Endothelial cell of umbilical vein (primary cell): Measurements from ENCODE around the gene NID2. TPM values are rescaled to one million over a fixed set of nuclear protein-coding genes. Genes with fewer than 3 reads are reported as not detected.

Experiments used
- BruUV-seq: library from RNA; stranded (reverse); fragments of 400-500 nt; replicated peaks from 2 replicates; lab custom pipeline; 2021; lab: Mats Ljungman, UMichigan
- CTCF ChIA-PET: fragments of 300-600, 350-600 bp; sonication (Branson Sonifier 250); formaldehyde crosslinking; loops from one replicate; lab custom pipeline; 2021; ENCODE audit warnings: antibody characterized with exemption, inconsistent platforms; lab: Charles Lee
- POLR2A ChIA-PET: fragments of 300-600, 350-600 bp; sonication (Branson Sonifier 250); formaldehyde crosslinking; loops from one replicate; lab custom pipeline; 2021; ENCODE audit warnings: antibody characterized with exemption, inconsistent platforms; lab: Charles Lee
- DNase-seq: peaks from one replicate; pipeline ENCODE4 v3.0.0-alpha.2; 2011; ENCODE audit warnings: low read depth, low spot score
- FAIRE-seq: peaks from 2 replicates; lab custom pipeline; 2011; peaks lifted over from hg19 to GRCh38; lab: Jason Lieb, UNC
- H2AFZ ChIP-seq: 2 replicates; pipeline ENCODE4 v1.6.0; 2012; ENCODE audit warnings: low read depth, low read length, control low read depth, inconsistent platforms
- H3K27ac ChIP-seq: 2 replicates; pipeline ENCODE4 v1.5.1; 2011; ENCODE audit warnings: low read depth, mild to moderate bottlenecking, control low read depth, low read length, moderate library complexity; ENCODE audit not compliant: insufficient read depth
- H3K27me3 ChIP-seq, 2 experiments: 2 replicates each; pipeline versions ENCODE4 v1.6.0 to v1.6.1; 2011; ENCODE audit warnings: low read length in 2 of 2, mixed read lengths in 1 of 2; ENCODE audit not compliant: control insufficient read depth in 2 of 2, insufficient read depth in 2 of 2
- H3K36me3 ChIP-seq, 2 experiments: 2 replicates in 1 of 2; 3 replicates in 1 of 2; pipeline ENCODE4 v1.5.1; 2011; ENCODE audit warnings: low read length in 2 of 2, mild to moderate bottlenecking in 1 of 2, moderate library complexity in 1 of 2; ENCODE audit not compliant: control insufficient read depth in 2 of 2, insufficient read depth in 2 of 2; ENCODE audit errors: extremely low read depth in 1 of 2
- H3K4me1 ChIP-seq: 3 replicates; pipeline ENCODE4 v1.5.1; 2011; ENCODE audit warnings: mild to moderate bottlenecking, low read length; ENCODE audit not compliant: control insufficient read depth, insufficient read depth; ENCODE audit errors: extremely low read depth
- H3K4me2 ChIP-seq: 2 replicates; pipeline ENCODE4 v1.6.1; 2011; ENCODE audit warnings: low read length, control low read depth, mixed read lengths; ENCODE audit not compliant: insufficient read depth
- H3K4me3 ChIP-seq, 3 experiments: fragments of 200-600 bp in 1 of 3; sonication (generic), shearing (Covaris generic) in 1 of 3; replicated peaks in 1 of 3; 2 replicates each; pipeline ENCODE4 v1.5.1; 2011 to 2016; ENCODE audit warnings: control low read depth in 3 of 3, low read length in 3 of 3, mild to moderate bottlenecking in 2 of 3, inconsistent platforms in 1 of 3, low read depth in 1 of 3, moderate library complexity in 1 of 3; ENCODE audit not compliant: insufficient read depth in 1 of 3
- H3K79me2 ChIP-seq: 2 replicates; pipeline ENCODE4 v1.6.0; 2012; ENCODE audit warnings: low read length, inconsistent platforms; ENCODE audit not compliant: control insufficient read depth, insufficient read depth
- H3K9ac ChIP-seq: replicated peaks from 2 replicates; pipeline ENCODE3; 2011; ENCODE audit warnings: low read length, control low read depth; ENCODE audit not compliant: insufficient read depth; ENCODE audit errors: extremely low read depth
- H3K9me1 ChIP-seq: replicated peaks from 3 replicates; pipeline ENCODE4 v1.6.0; 2011; ENCODE audit warnings: mild to moderate bottlenecking, low read length; ENCODE audit not compliant: control insufficient read depth, insufficient read depth; ENCODE audit errors: extremely low read depth
- H3K9me3 ChIP-seq: replicated peaks from 2 replicates; pipeline ENCODE4 v1.5.1; 2012; ENCODE audit warnings: low read length, inconsistent platforms; ENCODE audit not compliant: control insufficient read depth, insufficient read depth
- H4K20me1 ChIP-seq: replicated peaks from 2 replicates; pipeline ENCODE3; 2011; ENCODE audit warnings: mild to moderate bottlenecking, low read length; ENCODE audit not compliant: control insufficient read depth, insufficient read depth; ENCODE audit errors: extremely low read depth
- EZH2 ChIP-seq: IDR thresholded peaks from 2 replicates; pipeline ENCODE4 v1.6.1; 2012; ENCODE audit warnings: borderline replicate concordance, low read depth, mild to moderate bottlenecking, moderate library complexity, low read length, inconsistent platforms; ENCODE audit not compliant: severe bottlenecking
- FOS ChIP-seq: IDR thresholded peaks from 2 replicates; pipeline ENCODE4 v1.6.1; 2011; ENCODE audit warnings: mild to moderate bottlenecking, low read length, moderate library complexity, borderline replicate concordance; ENCODE audit not compliant: insufficient read depth
- GATA2 ChIP-seq: IDR thresholded peaks from 2 replicates; pipeline ENCODE4 v1.7.0; 2011; ENCODE audit warnings: low read depth, mild to moderate bottlenecking, moderate library complexity, mixed read lengths, low read length; ENCODE audit not compliant: insufficient read length, insufficient read depth
- JUN ChIP-seq: IDR thresholded peaks from 2 replicates; pipeline ENCODE4 v1.6.1; 2011; ENCODE audit warnings: borderline replicate concordance, low read depth; ENCODE audit not compliant: insufficient read length, insufficient read depth
- MYC ChIP-seq: IDR thresholded peaks from one replicate; pipeline ENCODE4 v1.6.1; 2011; ENCODE audit warnings: mild to moderate bottlenecking, low read depth, low read length
- POLR2A ChIP-seq: IDR thresholded peaks from 2 replicates; pipeline ENCODE4 v1.6.1; 2012; ENCODE audit warnings: low read depth, mild to moderate bottlenecking, control low read depth, low read length
- POLR2AphosphoS5 ChIP-seq: IDR thresholded peaks from 2 replicates; pipeline ENCODE4 v1.6.1; 2012; ENCODE audit warnings: low read depth, mild to moderate bottlenecking, control low read depth, low read length, moderate library complexity; ENCODE audit not compliant: insufficient read depth
- dilution Hi-C: fragments of 300-500 bp; cut with MboI; formaldehyde crosslinking; loops from one replicate; pipeline ENCODE4 v1.15.0; 2019; ENCODE audit warnings: low sequenced_read_pairs; ENCODE audit not compliant: extremely low pct_ligation_motif_present
- intact Hi-C: fragments of 100-400 bp; cut with micrococcal nuclease; formaldehyde crosslinking; loops from one replicate; pipeline ENCODE4 v1.10.0; 2022
- polyA plus RNA-seq, 4 experiments: library from polyadenylated mRNA; depleted of rRNA in 3 of 4; stranded (reverse) in 3 of 4; unstranded in 1 of 4; fragments of >200 nt; gene quantifications; 2 replicates each; pipeline versions ENCODE4 v1.2.1 to v1.2.3, GENCODE V29; 2011 to 2012; ENCODE audit warnings: missing spikeins in 1 of 4
- total RNA-seq: library from RNA; stranded (reverse); gene quantifications from 2 replicates; pipeline ENCODE4 v1.2.3, GENCODE V29; 2021
- TF ChIP-seq, protein P1 (sequence below): IDR thresholded peaks from 2 replicates; pipeline ENCODE4 v1.6.1; 2011; ENCODE audit not compliant: insufficient read depth, insufficient read length
- TF ChIP-seq, protein P2 (sequence below), 2 donors: IDR thresholded peaks; 1 replicate in 1 of 2; 2 replicates in 1 of 2; pipeline ENCODE4 v1.5.1; 2011; ENCODE audit warnings: low read length in 2 of 2, mild to moderate bottlenecking in 2 of 2, moderate library complexity in 2 of 2, control low read depth in 1 of 2, inconsistent platforms in 1 of 2, low read depth in 1 of 2; ENCODE audit not compliant: insufficient read depth in 1 of 2; ENCODE audit errors: extremely low read depth in 1 of 2

Gene NID2
- total and polyA plus RNA-seq, 2 donors (not counting 3 experiments of a cell fraction or from before 2014, with no cell fraction given): 22.5 to 56.7 TPM

DNA sequence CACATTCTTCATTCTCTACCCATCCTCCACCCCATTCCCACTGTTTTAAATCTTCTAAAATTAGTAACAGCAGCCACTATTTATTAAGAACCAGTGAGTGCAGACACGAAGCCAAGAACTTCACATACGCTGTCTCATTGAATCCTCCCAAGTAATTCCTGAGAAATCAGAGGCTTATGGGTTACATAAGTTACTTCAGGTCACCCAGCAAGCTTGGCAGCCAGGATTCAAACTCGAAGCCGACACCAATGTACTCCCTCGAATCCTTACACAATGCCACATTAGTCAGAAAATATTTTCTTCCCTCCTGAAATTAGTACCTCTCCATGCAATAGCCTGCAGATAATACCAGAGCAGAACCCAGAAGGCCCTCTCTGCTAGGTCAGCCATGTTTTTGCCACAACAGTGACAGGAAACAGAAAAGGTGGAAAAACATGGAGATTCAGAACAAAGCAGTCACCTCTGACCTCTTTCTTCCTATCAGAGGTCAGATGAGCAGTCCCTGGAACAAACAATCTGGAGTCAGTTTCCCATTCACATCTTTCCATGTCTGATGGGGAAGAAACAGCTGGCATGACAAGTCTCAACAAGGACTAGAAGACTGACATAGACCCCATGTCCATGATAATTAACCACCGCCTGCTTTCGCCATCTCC, 16.4 kb downstream of the NID2 start:
- Histone ChIP-seq H3K4me2 (no peak overlapping the region), H3K27me3 (no peaks in the 10 kb centered on the region), H3K4me1 (peaks cover 5% of the 10 kb centered on the region), H3K4me3 (no peak overlapping the region), H3K79me2 (no peaks in the 10 kb centered on the region), H4K20me1 (no peaks in the 10 kb centered on the region), H3K9ac (no peak overlapping the region), H3K9me3 (no peaks in the 10 kb centered on the region), H3K36me3 (no peaks in the 10 kb centered on the region), H3K9me1 (no peaks in the 10 kb centered on the region), H2AFZ (no peak overlapping the region), H3K27ac (no peak overlapping the region)
- no peak for FAIRE-seq
- BruUV-seq: no TSS peak
- intact Hi-C loops: no loop called here
- CTCF ChIA-PET: no interaction called here
- DNase-seq: no peak
- POLR2A ChIA-PET: no interaction called here
- TF ChIP-seq POLR2AphosphoS5: no peak
- dilution Hi-C loops: no loop called here

DNA sequence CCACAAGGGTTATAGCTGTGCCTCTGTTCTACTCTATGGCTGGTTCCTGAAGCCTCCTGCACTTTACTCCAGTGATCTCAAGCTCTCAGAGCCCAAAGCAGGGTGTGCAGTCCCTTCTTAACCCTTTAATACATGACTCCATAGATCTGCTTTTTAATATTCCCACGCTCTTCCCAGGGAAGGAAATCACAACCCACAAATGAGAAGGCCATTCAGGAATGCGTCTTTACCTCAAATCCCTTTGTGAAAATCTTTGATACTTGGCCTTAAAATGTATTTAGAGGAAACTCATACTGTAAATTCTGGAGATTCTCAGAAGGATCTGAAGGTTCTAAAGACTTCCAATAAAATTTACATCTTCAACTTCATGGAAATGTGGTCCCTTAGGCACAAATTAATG, 17.0 kb downstream of the NID2 start:
- H4K20me1 ChIP-seq: no peaks in the 10 kb centered on the region
- H3K36me3 ChIP-seq: no peaks in the 10 kb centered on the region
- peaks cover 5% of the 10 kb centered on the region for H3K4me1 ChIP-seq
- POLR2A ChIA-PET: no interaction called here
- no peaks in the 10 kb centered on the region for H3K9me3 ChIP-seq
- no peak overlapping the region for H3K4me2 ChIP-seq
- CTCF ChIA-PET: interaction anchor here (1.8 kb wide), 1 partner anchor 20 kb away, joined by 8 read pairs; no protein-coding TSS in a partner anchor
- TF ChIP-seq POLR2A: no peak
- no peak for TF ChIP-seq EZH2
- TF ChIP-seq, protein P1, sequence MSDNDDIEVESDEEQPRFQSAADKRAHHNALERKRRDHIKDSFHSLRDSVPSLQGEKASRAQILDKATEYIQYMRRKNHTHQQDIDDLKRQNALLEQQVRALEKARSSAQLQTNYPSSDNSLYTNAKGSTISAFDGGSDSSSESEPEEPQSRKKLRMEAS: no peak
- no peak for TF ChIP-seq MYC
- TF ChIP-seq GATA2: no peak
- TF ChIP-seq, protein P2, sequence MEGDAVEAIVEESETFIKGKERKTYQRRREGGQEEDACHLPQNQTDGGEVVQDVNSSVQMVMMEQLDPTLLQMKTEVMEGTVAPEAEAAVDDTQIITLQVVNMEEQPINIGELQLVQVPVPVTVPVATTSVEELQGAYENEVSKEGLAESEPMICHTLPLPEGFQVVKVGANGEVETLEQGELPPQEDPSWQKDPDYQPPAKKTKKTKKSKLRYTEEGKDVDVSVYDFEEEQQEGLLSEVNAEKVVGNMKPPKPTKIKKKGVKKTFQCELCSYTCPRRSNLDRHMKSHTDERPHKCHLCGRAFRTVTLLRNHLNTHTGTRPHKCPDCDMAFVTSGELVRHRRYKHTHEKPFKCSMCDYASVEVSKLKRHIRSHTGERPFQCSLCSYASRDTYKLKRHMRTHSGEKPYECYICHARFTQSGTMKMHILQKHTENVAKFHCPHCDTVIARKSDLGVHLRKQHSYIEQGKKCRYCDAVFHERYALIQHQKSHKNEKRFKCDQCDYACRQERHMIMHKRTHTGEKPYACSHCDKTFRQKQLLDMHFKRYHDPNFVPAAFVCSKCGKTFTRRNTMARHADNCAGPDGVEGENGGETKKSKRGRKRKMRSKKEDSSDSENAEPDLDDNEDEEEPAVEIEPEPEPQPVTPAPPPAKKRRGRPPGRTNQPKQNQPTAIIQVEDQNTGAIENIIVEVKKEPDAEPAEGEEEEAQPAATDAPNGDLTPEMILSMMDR (IDR thresholded peaks at IDR 0.05; ENCODE audit: extremely low read depth in 1 of 2, insufficient read depth in 1 of 2, low read depth in 1 of 2, low read length in 2 of 2): no peak
- TF ChIP-seq JUN: no peak
- no peak for TF ChIP-seq POLR2AphosphoS5
- TF ChIP-seq FOS: no peak
- DNase-seq (no peak), FAIRE-seq (no peak)
- intact Hi-C loops (no loop called here), dilution Hi-C loops (no loop called here)
- no peaks in the 10 kb centered on the region for H3K9me1 ChIP-seq
- no peak overlapping the region for H3K27ac ChIP-seq
- H3K9ac ChIP-seq: no peak overlapping the region
- no peak overlapping the region for H2AFZ ChIP-seq
- no peak overlapping the region for H3K4me3 ChIP-seq
- no peaks in the 10 kb centered on the region for H3K27me3 ChIP-seq
- no TSS peak for BruUV-seq
- no peaks in the 10 kb centered on the region for H3K79me2 ChIP-seq
